Karpas-422 (cell line): Measurements from ENCODE around the gene KLHL8. TPM values are rescaled to one million over a fixed set of nuclear protein-coding genes. Genes with fewer than 3 reads are reported as not detected.
A peak's percentile ranks its signal among the peaks of the same experiment; 100 is the strongest.
"Not testable (repeated sequence)": the region's sequence is repeated elsewhere in the genome, so short reads cannot be mapped to it uniquely, and the experiment has no call there.

Source experiments
- DNase-seq: peaks from one replicate; pipeline ENCODE4 v3.0.0-alpha.2; 2015
- H2AFZ ChIP-seq: fragments of 200-600 bp; sonication (generic); 2 replicates; pipeline ENCODE4 v1.6.1; 2014; ENCODE audit warnings: antibody characterized with exemption, low read length, mixed read lengths
- H3K27ac ChIP-seq: fragments of 200-600 bp; sonication (generic); 2 replicates; pipeline ENCODE4 v1.5.1; 2014; ENCODE audit warnings: mild to moderate bottlenecking, low read length, moderate library complexity
- H3K27me3 ChIP-seq: fragments of 200-600 bp; sonication (generic); 2 replicates; pipeline ENCODE4 v1.6.1; 2014; ENCODE audit warnings: low read length, mixed read lengths
- H3K36me3 ChIP-seq: fragments of 200-600 bp; sonication (generic); 2 replicates; pipeline ENCODE4 v1.6.1; 2014; ENCODE audit warnings: low read length, mixed read lengths; ENCODE audit not compliant: insufficient read depth
- H3K4me1 ChIP-seq: fragments of 200-600 bp; sonication (generic); 2 replicates; pipeline ENCODE4 v1.6.1; 2014; ENCODE audit warnings: mild to moderate bottlenecking, low read length, mixed read lengths
- H3K4me2 ChIP-seq: fragments of 200-600 bp; sonication (generic); 2 replicates; pipeline ENCODE4 v1.6.1; 2014; ENCODE audit warnings: low read length, low read depth, mild to moderate bottlenecking; ENCODE audit not compliant: poor library complexity, severe bottlenecking
- H3K4me3 ChIP-seq: fragments of 200-600 bp; sonication (generic); 2 replicates; pipeline ENCODE4 v1.5.1; 2014; ENCODE audit warnings: mild to moderate bottlenecking, antibody characterized with exemption, low read length, mixed read lengths
- H3K79me2 ChIP-seq: fragments of 200-600 bp; sonication (generic); 2 replicates; pipeline ENCODE4 v1.6.1; 2014; ENCODE audit warnings: mild to moderate bottlenecking, low read length, mixed read lengths
- H3K9ac ChIP-seq: fragments of 200-600 bp; sonication (generic); 2 replicates; pipeline ENCODE4 v1.6.0; 2014; ENCODE audit warnings: low read length
- H3K9me2 ChIP-seq: fragments of 200-600 bp; sonication (generic), shearing (Covaris generic); replicated peaks from 2 replicates; pipeline ENCODE4 v1.6.0; 2014; ENCODE audit warnings: mild to moderate bottlenecking, low read length, moderate library complexity; ENCODE audit not compliant: insufficient read depth
- H3K9me3 ChIP-seq: fragments of 300-700, 200-600 bp; sonication (generic); 2 replicates; pipeline ENCODE4 v1.6.1; 2014; ENCODE audit warnings: low read length, mixed read lengths
- H4K20me1 ChIP-seq: fragments of 200-600 bp; sonication (generic); 2 replicates; pipeline ENCODE4 v1.6.1; 2014; ENCODE audit warnings: mild to moderate bottlenecking, antibody characterized with exemption, low read length, low read depth; ENCODE audit not compliant: insufficient read depth
- total RNA-seq: library from RNA; depleted of rRNA; stranded (reverse); fragments of >200 nt; shearing (Covaris generic); gene quantifications from 2 replicates; pipeline ENCODE4 v1.2.3, GENCODE V29; 2014; ENCODE audit warnings: low replicate concordance

KLHL8 gene
- total RNA-seq, 1 experiment from 2014 or later: 26.4 TPM

DNA sequence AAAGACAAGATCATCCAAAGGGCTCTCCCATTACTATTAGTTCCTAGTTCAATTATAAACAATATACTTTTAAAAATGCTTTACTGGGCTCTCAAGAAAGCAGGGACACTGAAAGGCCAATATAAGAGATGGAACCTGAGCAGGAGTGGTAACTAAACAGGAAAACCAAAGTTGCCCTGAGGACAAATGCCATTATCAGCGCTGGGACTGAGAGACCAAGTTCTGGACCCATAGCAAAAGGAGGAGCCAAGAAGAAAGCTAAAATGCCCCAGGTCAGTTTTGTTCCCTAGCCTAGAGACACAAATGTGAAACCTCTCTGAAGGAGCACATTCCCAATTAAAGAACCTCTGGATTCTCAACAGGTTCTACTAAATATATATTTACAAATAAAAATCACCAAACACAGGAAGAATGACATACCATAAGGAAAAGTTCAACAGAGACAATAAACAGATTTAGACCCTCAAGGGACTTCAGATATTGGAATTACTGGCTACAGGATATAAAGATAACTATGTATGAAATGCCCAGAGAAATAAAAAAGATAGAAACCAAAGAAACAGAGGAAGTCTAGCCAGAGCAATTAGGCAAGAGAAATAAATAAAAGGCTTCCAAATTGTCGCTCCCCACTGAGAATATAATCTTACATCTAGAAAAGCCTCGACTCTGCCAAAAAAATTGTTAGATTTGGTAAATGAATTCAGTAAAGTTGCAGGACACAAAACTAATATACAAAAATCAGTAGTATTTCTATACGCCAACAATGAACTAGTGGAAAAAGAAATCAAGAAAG is 67.1 kb downstream of the KLHL8 start:
- no peaks in the 10 kb centered on the region for H3K9me3 ChIP-seq
- no peak overlapping the region for H3K9ac ChIP-seq
- H4K20me1 ChIP-seq: no peaks in the 10 kb centered on the region
- no peak overlapping the region for H3K4me3 ChIP-seq
- H2AFZ ChIP-seq: no peak overlapping the region
- H3K36me3 ChIP-seq: no peaks in the 10 kb centered on the region
- H3K27ac ChIP-seq: no peak overlapping the region
- no peaks in the 10 kb centered on the region for H3K79me2 ChIP-seq
- no peaks in the 10 kb centered on the region for H3K9me2 ChIP-seq
- H3K4me1 ChIP-seq: no peaks in the 10 kb centered on the region
- no peak for DNase-seq
- H3K4me2 ChIP-seq: no peak overlapping the region
- H3K27me3 ChIP-seq: no peaks in the 10 kb centered on the region

DNA sequence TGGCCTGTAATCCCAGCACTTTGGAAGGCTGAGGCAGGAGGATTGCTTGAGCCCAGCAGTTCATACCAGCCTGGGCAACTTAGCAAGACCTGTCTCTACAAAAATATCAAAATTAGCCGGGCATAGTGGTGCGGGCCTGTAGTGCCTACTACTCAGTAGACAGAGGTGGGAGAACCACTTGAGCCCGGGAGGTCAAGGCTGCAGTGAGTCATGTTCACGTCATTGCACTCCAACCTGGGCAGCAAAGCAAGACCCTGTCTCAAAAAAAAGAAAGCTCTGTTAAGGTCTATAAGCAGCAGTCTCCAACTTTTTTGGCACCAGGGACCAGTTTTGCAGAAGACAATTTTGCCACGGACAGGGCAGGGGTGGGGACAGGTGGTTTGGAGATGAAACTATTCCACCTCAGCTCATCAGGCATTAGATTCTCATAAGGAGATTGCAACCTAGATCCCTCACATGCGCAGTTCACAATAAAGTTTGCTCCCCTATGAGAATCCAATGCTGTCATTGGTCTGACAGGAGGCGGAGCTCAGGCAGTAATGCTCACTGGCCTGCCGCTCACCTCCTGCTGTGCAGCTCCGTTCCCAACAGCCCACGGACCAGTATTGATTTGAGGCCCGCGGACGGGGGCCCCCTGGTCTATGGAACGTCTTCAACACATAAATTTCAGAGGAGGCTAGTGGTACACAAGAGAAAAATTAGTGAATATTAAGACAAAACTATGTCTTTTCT is 67.9 kb downstream of the KLHL8 start:
- Histone ChIP-seq H3K4me1 (no peaks in the 10 kb centered on the region), H2AFZ (no peak overlapping the region), H3K36me3 (no peaks in the 10 kb centered on the region), H3K4me2 (no peak overlapping the region), H3K27ac (no peak overlapping the region), H3K27me3 (no peaks in the 10 kb centered on the region), H3K9me2 (no peaks in the 10 kb centered on the region), H4K20me1 (no peaks in the 10 kb centered on the region), H3K79me2 (no peaks in the 10 kb centered on the region), H3K9ac (no peak overlapping the region), H3K9me3 (no peaks in the 10 kb centered on the region), H3K4me3 (no peak overlapping the region)
- no peak for DNase-seq

DNA sequence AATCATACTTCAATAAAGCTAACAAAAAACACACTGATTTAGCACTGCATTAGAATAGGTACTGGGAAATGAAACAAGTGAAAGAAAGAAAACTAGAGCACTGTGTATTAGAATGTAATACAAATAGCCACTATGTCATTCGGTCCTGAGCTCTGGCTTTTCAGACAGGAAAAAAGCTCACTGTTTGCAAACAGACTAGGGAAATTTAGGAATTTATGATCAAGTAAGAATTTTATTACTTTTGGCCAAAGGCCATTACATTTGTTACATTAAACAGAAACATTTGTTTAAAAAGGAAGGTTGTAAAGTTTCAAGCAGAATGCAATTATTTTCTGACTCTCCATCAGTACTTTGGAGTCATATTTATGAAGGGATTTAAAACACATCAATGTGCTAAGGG is 68.7 kb downstream of the KLHL8 start:
- no peaks in the 10 kb centered on the region for H4K20me1 ChIP-seq
- no peaks in the 10 kb centered on the region for H3K9me3 ChIP-seq
- no peak overlapping the region for H3K27ac ChIP-seq
- H3K4me3 ChIP-seq: no peak overlapping the region
- no peaks in the 10 kb centered on the region for H3K79me2 ChIP-seq
- no peak overlapping the region for H3K9ac ChIP-seq
- no peak overlapping the region for H3K4me2 ChIP-seq
- no peaks in the 10 kb centered on the region for H3K4me1 ChIP-seq
- DNase-seq: no peak
- no peaks in the 10 kb centered on the region for H3K9me2 ChIP-seq
- H3K27me3 ChIP-seq: no peaks in the 10 kb centered on the region
- no peaks in the 10 kb centered on the region for H3K36me3 ChIP-seq
- no peak overlapping the region for H2AFZ ChIP-seq

DNA sequence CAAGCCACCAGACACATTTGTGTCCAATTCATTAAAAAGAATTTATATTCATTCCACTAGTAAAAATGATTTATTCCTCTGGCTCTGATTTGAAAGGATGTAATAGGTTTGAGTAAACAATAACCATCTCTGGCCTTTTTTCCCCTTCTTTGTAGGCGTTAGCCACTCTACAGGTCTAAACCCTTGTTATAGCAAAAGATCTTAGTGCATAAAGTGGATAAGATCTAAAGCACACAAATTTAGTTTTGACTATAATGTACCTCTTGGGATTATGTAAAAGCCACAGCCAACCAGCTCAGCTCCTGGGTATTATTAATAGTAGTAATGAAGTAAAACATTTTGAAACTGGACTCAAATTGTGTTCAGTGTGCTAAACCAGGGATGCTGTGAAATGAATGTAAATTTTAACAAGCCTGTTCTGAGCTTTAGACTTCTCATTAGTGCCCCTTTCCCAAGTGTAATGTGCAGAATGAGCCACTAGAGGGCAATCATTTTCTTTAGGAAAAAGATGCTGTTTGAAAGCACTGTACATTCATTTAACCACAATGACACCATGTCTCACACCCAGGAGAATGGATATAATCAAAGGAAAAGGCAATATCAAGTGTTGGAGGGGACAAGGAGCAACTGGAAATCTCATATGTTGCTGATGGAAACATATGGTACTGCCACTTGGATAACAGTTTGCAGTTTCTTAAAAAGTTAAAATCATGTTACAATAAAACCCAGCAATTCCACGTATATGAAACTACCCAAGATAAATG is 69.7 kb downstream of the KLHL8 start:
- Histone ChIP-seq H3K27ac (no peak overlapping the region), H3K9me2 (no peaks in the 10 kb centered on the region), H4K20me1 (no peaks in the 10 kb centered on the region), H3K4me3 (no peak overlapping the region), H3K9ac (no peak overlapping the region), H2AFZ (no peak overlapping the region), H3K27me3 (no peaks in the 10 kb centered on the region), H3K9me3 (no peaks in the 10 kb centered on the region), H3K4me2 (no peak overlapping the region), H3K79me2 (no peaks in the 10 kb centered on the region), H3K4me1 (no peaks in the 10 kb centered on the region), H3K36me3 (no peaks in the 10 kb centered on the region)
- peak; percentile 90 for DNase-seq

DNA sequence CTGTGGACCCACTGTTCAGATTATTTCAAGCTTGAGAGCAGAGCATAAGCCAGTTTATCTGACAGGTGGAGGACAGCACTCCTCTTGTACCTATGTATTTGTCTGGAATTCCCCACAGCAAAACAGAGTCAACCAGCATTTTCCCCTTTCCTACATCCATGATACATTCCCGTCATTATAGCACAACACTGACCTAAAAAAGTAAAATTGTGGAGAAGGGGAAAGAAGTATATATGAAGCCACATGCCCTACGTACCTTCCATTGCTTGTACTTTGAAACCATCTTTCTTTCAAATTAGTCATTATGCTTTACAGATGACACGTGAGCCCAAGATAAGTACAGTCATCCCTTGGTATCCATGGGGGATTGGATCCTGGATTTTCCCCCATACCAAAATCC is 73.3 kb downstream of the KLHL8 start:
- H3K79me2 ChIP-seq: no peaks in the 10 kb centered on the region
- no peaks in the 10 kb centered on the region for H3K4me1 ChIP-seq
- H3K4me2 ChIP-seq: no peak overlapping the region
- no peak overlapping the region for H3K9ac ChIP-seq
- H3K27ac ChIP-seq: no peak overlapping the region
- no peaks in the 10 kb centered on the region for H3K36me3 ChIP-seq
- no peaks in the 10 kb centered on the region for H3K27me3 ChIP-seq
- DNase-seq: no peak
- H4K20me1 ChIP-seq: no peaks in the 10 kb centered on the region
- H3K9me3 ChIP-seq: no peaks in the 10 kb centered on the region
- H3K9me2 ChIP-seq: no peaks in the 10 kb centered on the region
- no peak overlapping the region for H2AFZ ChIP-seq
- H3K4me3 ChIP-seq: no peak overlapping the region

DNA sequence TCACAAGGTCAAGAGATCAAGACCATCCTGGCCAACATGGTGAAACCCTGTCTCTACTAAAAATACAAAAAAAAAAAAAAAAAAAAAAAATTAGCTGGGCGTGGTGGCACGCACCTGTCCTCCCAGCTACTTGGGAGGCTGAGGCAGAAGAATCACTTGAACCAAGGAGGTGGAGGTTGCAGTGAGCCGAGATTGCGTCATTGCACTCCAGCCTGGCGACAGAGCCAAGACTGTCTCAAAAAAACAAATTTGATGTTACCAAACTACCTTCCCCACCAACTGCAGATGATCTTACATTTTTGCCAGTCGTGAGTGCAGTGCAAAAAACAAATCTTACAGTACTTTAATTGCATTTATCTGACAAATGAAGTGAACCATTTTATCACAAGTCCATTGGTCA is 74.5 kb downstream of the KLHL8 start:
- not testable (repeated sequence) for H3K4me3 ChIP-seq, H3K4me1 ChIP-seq, H3K27ac ChIP-seq, H3K4me2 ChIP-seq, H3K9ac ChIP-seq, H3K36me3 ChIP-seq, DNase-seq, H4K20me1 ChIP-seq, H3K27me3 ChIP-seq, H3K79me2 ChIP-seq, H3K9me3 ChIP-seq, H3K9me2 ChIP-seq, H2AFZ ChIP-seq

DNA sequence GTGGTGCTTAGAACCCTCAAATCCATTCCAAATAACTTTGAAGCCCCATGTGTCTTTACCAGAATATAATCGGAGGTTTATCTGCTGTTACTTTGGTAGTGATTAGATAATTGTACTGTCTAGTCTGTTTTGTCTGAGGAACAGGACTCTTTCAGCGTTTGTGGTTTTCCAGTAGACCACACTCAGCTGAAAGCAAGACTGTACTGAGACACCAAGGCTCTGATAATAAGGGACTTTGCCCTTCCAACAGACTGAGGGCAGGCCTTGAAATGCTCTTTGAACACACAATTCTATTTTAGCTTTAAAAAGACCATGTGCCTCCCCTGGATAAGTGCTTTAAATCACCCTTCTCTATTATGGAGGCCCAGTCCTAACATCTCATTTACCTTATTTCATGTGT is 76.1 kb downstream of the KLHL8 start:
- no peaks in the 10 kb centered on the region for H3K36me3 ChIP-seq
- no peaks in the 10 kb centered on the region for H3K79me2 ChIP-seq
- no peak overlapping the region for H3K4me2 ChIP-seq
- no peak overlapping the region for H3K4me3 ChIP-seq
- H3K4me1 ChIP-seq: no peaks in the 10 kb centered on the region
- DNase-seq: no peak
- H3K9me3 ChIP-seq: no peaks in the 10 kb centered on the region
- H2AFZ ChIP-seq: no peak overlapping the region
- H3K9me2 ChIP-seq: no peaks in the 10 kb centered on the region
- no peaks in the 10 kb centered on the region for H3K27me3 ChIP-seq
- H3K27ac ChIP-seq: no peak overlapping the region
- H3K9ac ChIP-seq: no peak overlapping the region
- H4K20me1 ChIP-seq: no peaks in the 10 kb centered on the region

DNA sequence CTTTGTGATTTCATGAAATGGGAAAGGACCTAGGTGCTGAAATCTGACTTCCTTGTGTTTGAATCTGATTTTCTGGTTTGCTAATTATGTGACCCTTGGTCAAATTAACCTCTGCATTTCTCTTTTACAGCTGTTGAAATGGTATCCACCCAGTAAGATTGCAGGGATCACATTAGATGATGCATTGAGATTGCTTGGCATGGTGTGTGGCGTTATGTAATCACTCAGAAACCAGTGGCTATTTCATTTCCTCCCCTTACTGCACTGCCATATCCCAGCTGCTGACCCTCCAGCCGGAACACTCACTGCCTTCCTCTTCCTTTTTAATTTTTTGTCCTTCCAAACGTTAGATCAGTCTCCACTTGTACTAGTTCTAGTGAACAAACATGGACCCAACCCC is 79.0 kb downstream of the KLHL8 start:
- H3K36me3 ChIP-seq: no peaks in the 10 kb centered on the region
- no peak for DNase-seq
- no peaks in the 10 kb centered on the region for H3K9me3 ChIP-seq

More for the DNA sequence above, 79.0 kb downstream of the KLHL8 start:
- no peak overlapping the region for H3K27ac ChIP-seq
- H3K9me2 ChIP-seq: no peaks in the 10 kb centered on the region
- H3K79me2 ChIP-seq: no peaks in the 10 kb centered on the region
- no peaks in the 10 kb centered on the region for H4K20me1 ChIP-seq
- no peak overlapping the region for H3K4me3 ChIP-seq
- no peak overlapping the region for H3K9ac ChIP-seq
- H3K27me3 ChIP-seq: no peaks in the 10 kb centered on the region
- no peak overlapping the region for H3K4me2 ChIP-seq
- H2AFZ ChIP-seq: no peak overlapping the region
- H3K4me1 ChIP-seq: no peaks in the 10 kb centered on the region
